COR-L47 (cell line): Measurements from ENCODE around the gene ABCA4.

ENCODE experiments used
- DNase-seq: peaks from one replicate; lab custom pipeline; 2025; lab: John Stamatoyannopoulos, UW

The ABCA4 gene

GRCh38 chr1:94122201-94122970 lies 1.4 kb upstream of the ABCA4 start:
- DNase-seq: no peak

GRCh38 chr1:94121411-94121821 lies 468 bp upstream of the ABCA4 start:
- no peak for DNase-seq

- no peak for DNase-seq
Measured at GRCh38 chr1:94120570-94120901, 412 bp downstream of the ABCA4 start.

GRCh38 chr1:94119796-94120569 lies 965 bp downstream of the ABCA4 start:
- no peak for DNase-seq

- DNase-seq: no peak
Measured at GRCh38 chr1:94119306-94119705, 1.6 kb downstream of the ABCA4 start.

- no peak for DNase-seq
Measured at GRCh38 chr1:94118471-94118870, 2.5 kb downstream of the ABCA4 start.

- DNase-seq: no peak
Measured at GRCh38 chr1:94118013-94118412, 2.9 kb downstream of the ABCA4 start.

- DNase-seq: no peak
Measured at GRCh38 chr1:94117259-94117851, 3.6 kb downstream of the ABCA4 start.

- no peak for DNase-seq
Measured at GRCh38 chr1:94115900-94116436, 5.0 kb downstream of the ABCA4 start.

GRCh38 chr1:94115254-94115899 lies 5.6 kb downstream of the ABCA4 start:
- no peak for DNase-seq

GRCh38 chr1:94113589-94114226 lies 7.2 kb downstream of the ABCA4 start:
- no peak for DNase-seq

GRCh38 chr1:94111879-94112278 lies 9.1 kb downstream of the ABCA4 start:
- DNase-seq: no peak

- DNase-seq: no peak
Measured at GRCh38 chr1:94110946-94111740, 9.8 kb downstream of the ABCA4 start.

GRCh38 chr1:94110021-94110761 lies 10.8 kb downstream of the ABCA4 start:
- DNase-seq: no peak

- no peak for DNase-seq
Measured at GRCh38 chr1:94109478-94109877, 11.5 kb downstream of the ABCA4 start.

- DNase-seq: no peak
Measured at GRCh38 chr1:94107141-94107540, 13.8 kb downstream of the ABCA4 start.

- DNase-seq: no peak
Measured at GRCh38 chr1:94106716-94107115, 14.2 kb downstream of the ABCA4 start.

GRCh38 chr1:94105957-94106529 lies 14.9 kb downstream of the ABCA4 start:
- no peak for DNase-seq

- DNase-seq: no peak
Measured at GRCh38 chr1:94105581-94105952, 15.4 kb downstream of the ABCA4 start.
